Measurements from ENCODE around the gene PRPF19. TPM values are rescaled to one million over a fixed set of nuclear protein-coding genes. Genes with fewer than 3 reads are reported as not detected.
A peak's percentile ranks its signal among the peaks of the same experiment; 100 is the strongest.

The PRPF19 gene
- polyA plus RNA-seq, 1 of the 3 experiments (the other 2 are of a cell fraction) = 58.9 TPM

DNA sequence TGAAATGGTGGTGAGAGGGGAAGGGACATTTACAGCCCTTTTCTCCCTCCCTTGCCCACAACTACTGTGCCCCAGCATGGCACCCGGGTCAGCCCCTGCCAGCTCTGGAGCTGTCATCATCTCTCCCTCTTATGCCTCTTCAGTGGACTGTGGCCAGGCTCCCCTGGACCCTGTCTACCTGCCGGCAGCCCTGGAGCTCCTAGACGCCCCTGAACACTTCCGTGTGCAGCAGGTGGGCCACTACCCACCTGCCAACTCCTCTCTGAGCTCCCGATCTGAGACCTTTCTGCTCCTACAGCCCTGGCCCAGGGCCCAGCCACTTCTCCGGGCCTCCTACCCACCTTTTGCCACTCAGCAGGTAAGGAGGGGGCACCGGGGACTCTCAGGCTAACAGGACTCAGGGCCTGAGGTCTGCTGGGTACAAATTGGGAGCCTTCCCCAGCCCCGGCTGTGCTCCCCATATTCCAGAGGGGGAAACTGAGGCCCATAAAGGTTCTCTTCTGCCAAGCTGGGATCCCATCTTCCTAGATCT, 20.7 kb upstream of the PRPF19 start (continued):
- no peak for TF ChIP-seq GABPA (IDR thresholded peaks at IDR 0.05; ENCODE audit: low read depth)

GRCh38 chr11:60926500-60926899, 20.1 kb upstream of the PRPF19 start:
- Histone ChIP-seq H3K36me3 (replicated peaks in 1 of 2; ENCODE audit: control insufficient read depth in 1 of 2, insufficient read depth in 2 of 2, low read length in 1 of 2) (peaks cover 0 to 42% of the 10 kb centered on the region in 2 experiments), H3K9ac (no peak overlapping the region), H2AFZ (ENCODE audit: low read depth) (no peak overlapping the region), H3K9me3 (no peaks in the 10 kb centered on the region), H3K27me3 (ENCODE audit: insufficient read depth) (no peaks in the 10 kb centered on the region), H3K79me2 (ENCODE audit: insufficient read depth) (no peaks in the 10 kb centered on the region; the same call in 1 of the 2 replicates), H3K4me3 (ENCODE audit: low read depth in 2 of 2, low read length in 1 of 2) (no peak overlapping the region), H3K4me2 (no peak overlapping the region), H3K27ac (ENCODE audit: low read depth in 2 of 2, low read length in 1 of 2) (no peak overlapping the region), H3K9me2 (no peaks in the 10 kb centered on the region), H3F3A (replicated peaks; ENCODE audit: insufficient read depth) (no peaks in the 10 kb centered on the region), H3K4me1 (ENCODE audit: control insufficient read depth in 1 of 2, insufficient read depth in 2 of 2, low read depth in 1 of 2, low read length in 1 of 2) (peaks cover 0 to 28% of the 10 kb centered on the region in 2 experiments; a peak in 3 of 4 replicates), H4K20me1 (ENCODE audit: insufficient read depth) (no peaks in the 10 kb centered on the region)
- CTCF ChIA-PET = interaction anchor here (0.9 to 1.9 kb wide), 3 partner anchors 10 to 43 kb away, joined by 3 to 6 read pairs (median 3); no protein-coding TSS in a partner anchor
- 98% methylated on average over 8 of the region's 8 CpGs for WGBS (ENCODE audit: low lambda C conversion rate)
- peak; percentile 45 for DNase-seq
- POLR2A ChIA-PET = no interaction called here
- TF ChIP-seq RCOR1 (IDR thresholded peaks at IDR 0.05; ENCODE audit: low read length) = no peak
- no peak for TF ChIP-seq YY1 (IDR thresholded peaks at IDR 0.05; ENCODE audit: low read depth)
- no peak for TF ChIP-seq TCF12 (IDR thresholded peaks at IDR 0.05)
- TF ChIP-seq IRF3 (IDR thresholded peaks at IDR 0.05; ENCODE audit: low read depth, low read length) = no peak
- no peak for TF ChIP-seq GABPA (IDR thresholded peaks at IDR 0.05; ENCODE audit: low read depth)
- TF ChIP-seq, protein P1, sequence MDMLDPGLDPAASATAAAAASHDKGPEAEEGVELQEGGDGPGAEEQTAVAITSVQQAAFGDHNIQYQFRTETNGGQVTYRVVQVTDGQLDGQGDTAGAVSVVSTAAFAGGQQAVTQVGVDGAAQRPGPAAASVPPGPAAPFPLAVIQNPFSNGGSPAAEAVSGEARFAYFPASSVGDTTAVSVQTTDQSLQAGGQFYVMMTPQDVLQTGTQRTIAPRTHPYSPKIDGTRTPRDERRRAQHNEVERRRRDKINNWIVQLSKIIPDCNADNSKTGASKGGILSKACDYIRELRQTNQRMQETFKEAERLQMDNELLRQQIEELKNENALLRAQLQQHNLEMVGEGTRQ (IDR thresholded peaks at IDR 0.05; ENCODE audit: borderline replicate concordance, low read depth, low read length) = no peak
- no peak for TF ChIP-seq RAD21 (IDR thresholded peaks at IDR 0.05; ENCODE audit: low read length)
- TF ChIP-seq REST (IDR thresholded peaks at IDR 0.05; ENCODE audit: low read depth, low read length) = no peak
- TF ChIP-seq RFX5 (IDR thresholded peaks at IDR 0.05; ENCODE audit: low read length) = no peak
- no peak for TF ChIP-seq MXI1 (IDR thresholded peaks at IDR 0.05; ENCODE audit: low read depth, low read length)
- no peak for TF ChIP-seq FOXJ3 (CRISPR knock-in tag; IDR thresholded peaks at IDR 0.05)
- no peak for TF ChIP-seq EP300 (IDR thresholded peaks at IDR 0.05; ENCODE audit: borderline replicate concordance in 1 of 2, low read depth in 1 of 2, low read length in 1 of 2)
- no peak for TF ChIP-seq ELF1 (IDR thresholded peaks at IDR 0.05)
- TF ChIP-seq MEF2A (IDR thresholded peaks at IDR 0.05; ENCODE audit: borderline replicate concordance, low read depth) = no peak
- no peak for TF ChIP-seq PBX3 (IDR thresholded peaks at IDR 0.05)
- TF ChIP-seq JUND (IDR thresholded peaks at IDR 0.05) = no peak
- no peak for TF ChIP-seq CHD2 (IDR thresholded peaks at IDR 0.05; ENCODE audit: low read length, partially characterized antibody)
- no peak for TF ChIP-seq EZH2phosphoT487 (IDR thresholded peaks at IDR 0.05; ENCODE audit: borderline replicate concordance, low read depth)
